Measurements from ENCODE around the gene GALNT1. TPM values are rescaled to one million over a fixed set of nuclear protein-coding genes. Genes with fewer than 3 reads are reported as not detected.

Gene GALNT1
- total and polyA plus RNA-seq, 10 of the 15 experiments (the other 5 are each of a cell fraction or from before 2014, with no cell fraction given) = 8.0 to 53.7 (median 29.9) TPM

DNA sequence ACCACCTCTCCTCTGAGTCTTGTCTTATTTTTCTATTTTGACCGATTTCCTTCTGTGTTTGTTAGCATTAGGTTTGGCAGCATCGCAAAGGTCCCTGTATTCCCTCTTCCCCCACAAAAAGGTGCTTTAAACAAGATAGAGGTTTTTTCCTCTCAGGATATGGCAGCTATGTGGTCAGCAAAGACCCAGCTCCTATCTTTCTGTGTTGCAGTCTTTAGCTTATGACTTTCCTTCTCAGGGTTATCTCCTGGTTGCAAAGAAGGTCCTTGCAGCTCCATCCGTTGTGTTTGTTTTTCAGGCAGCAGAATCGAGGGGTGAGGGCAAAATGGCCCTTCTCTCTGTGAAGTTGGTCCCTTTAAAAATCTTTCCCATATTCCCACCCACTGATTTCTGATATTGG lies 38.4 kb downstream of the GALNT1 start:
- POLR2A ChIA-PET = interaction anchor here (1.1 kb wide), 1 partner anchor 37 kb away, joined by 4 read pairs; no protein-coding TSS in a partner anchor
- in situ Hi-C loops (cut with MboI) (loop anchor here (5.0 kb wide), 1 partner anchor 47 kb away; no protein-coding TSS in a partner anchor), intact Hi-C loops (cut with micrococcal nuclease; ENCODE audit: unreplicated experiment) (loop anchor here (5.0 to 10.0 kb wide), 2 partner anchors 123 to 575 kb away; partner anchors contain the start of genes INO80C and MAPRE2)
- Histone ChIP-seq H3K4me2 (ENCODE audit: control insufficient read depth, insufficient read depth) (no peak overlapping the region), H3K79me2 (ENCODE audit: control insufficient read depth, insufficient read depth, low read length) (peaks cover 4% of the 10 kb centered on the region), H3K27me3 (replicated peaks in 1 of 2; ENCODE audit: control insufficient read depth in 2 of 2, insufficient read depth in 2 of 2, low read length in 1 of 2) (no peaks in the 10 kb centered on the region), H2AFZ (ENCODE audit: control insufficient read depth, low read depth, low read length) (no peak overlapping the region), H3K9me3 (replicated peaks; ENCODE audit: control insufficient read depth, insufficient read depth, low read length) (no peaks in the 10 kb centered on the region; the same call in 2 of the 3 replicates), H4K20me1 (ENCODE audit: control insufficient read depth, insufficient read depth) (no peaks in the 10 kb centered on the region), H3K4me3 (no peak overlapping the region), H3K4me1 (ENCODE audit: control insufficient read depth, insufficient read depth, low read length) (peaks cover 27% of the 10 kb centered on the region), H3K27ac (ENCODE audit: control insufficient read depth, insufficient read depth) (no peak overlapping the region), H3K36me3 (ENCODE audit: control insufficient read depth in 2 of 2, insufficient read depth in 2 of 2, low read length in 1 of 2) (no peaks in the 10 kb centered on the region; a peak in 1 of 4 replicates), H3K9ac (ENCODE audit: control insufficient read depth, insufficient read depth, low read length) (no peak overlapping the region)
- no peak for DNase-seq (ENCODE audit: low read depth, low spot score)
- FAIRE-seq = no peak
- ATAC-seq = no peak
- TF ChIP-seq KAT2A (conservative IDR thresholded peaks at IDR 0.05; ENCODE audit: control insufficient read depth, low read depth, low read length) (no peak), HSF1 (IDR thresholded peaks at IDR 0.05; ENCODE audit: low read depth, low read length) (no peak), SMAD1 (IDR thresholded peaks at IDR 0.05; ENCODE audit: low read depth, partially characterized antibody) (no peak), EED (IDR thresholded peaks at IDR 0.05; ENCODE audit: low read depth) (no peak)
- TF ChIP-seq, protein P1, sequence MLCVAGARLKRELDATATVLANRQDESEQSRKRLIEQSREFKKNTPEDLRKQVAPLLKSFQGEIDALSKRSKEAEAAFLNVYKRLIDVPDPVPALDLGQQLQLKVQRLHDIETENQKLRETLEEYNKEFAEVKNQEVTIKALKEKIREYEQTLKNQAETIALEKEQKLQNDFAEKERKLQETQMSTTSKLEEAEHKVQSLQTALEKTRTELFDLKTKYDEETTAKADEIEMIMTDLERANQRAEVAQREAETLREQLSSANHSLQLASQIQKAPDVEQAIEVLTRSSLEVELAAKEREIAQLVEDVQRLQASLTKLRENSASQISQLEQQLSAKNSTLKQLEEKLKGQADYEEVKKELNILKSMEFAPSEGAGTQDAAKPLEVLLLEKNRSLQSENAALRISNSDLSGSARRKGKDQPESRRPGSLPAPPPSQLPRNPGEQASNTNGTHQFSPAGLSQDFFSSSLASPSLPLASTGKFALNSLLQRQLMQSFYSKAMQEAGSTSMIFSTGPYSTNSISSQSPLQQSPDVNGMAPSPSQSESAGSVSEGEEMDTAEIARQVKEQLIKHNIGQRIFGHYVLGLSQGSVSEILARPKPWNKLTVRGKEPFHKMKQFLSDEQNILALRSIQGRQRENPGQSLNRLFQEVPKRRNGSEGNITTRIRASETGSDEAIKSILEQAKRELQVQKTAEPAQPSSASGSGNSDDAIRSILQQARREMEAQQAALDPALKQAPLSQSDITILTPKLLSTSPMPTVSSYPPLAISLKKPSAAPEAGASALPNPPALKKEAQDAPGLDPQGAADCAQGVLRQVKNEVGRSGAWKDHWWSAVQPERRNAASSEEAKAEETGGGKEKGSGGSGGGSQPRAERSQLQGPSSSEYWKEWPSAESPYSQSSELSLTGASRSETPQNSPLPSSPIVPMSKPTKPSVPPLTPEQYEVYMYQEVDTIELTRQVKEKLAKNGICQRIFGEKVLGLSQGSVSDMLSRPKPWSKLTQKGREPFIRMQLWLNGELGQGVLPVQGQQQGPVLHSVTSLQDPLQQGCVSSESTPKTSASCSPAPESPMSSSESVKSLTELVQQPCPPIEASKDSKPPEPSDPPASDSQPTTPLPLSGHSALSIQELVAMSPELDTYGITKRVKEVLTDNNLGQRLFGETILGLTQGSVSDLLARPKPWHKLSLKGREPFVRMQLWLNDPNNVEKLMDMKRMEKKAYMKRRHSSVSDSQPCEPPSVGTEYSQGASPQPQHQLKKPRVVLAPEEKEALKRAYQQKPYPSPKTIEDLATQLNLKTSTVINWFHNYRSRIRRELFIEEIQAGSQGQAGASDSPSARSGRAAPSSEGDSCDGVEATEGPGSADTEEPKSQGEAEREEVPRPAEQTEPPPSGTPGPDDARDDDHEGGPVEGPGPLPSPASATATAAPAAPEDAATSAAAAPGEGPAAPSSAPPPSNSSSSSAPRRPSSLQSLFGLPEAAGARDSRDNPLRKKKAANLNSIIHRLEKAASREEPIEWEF (IDR thresholded peaks at IDR 0.05; ENCODE audit: insufficient replicate concordance, low read depth, low read length) = no peak
- 80% methylated on average over 4 of the region's 4 CpGs for whole genome bisulfite sequencing (ENCODE audit: insufficient coverage, insufficient replicate concordance, low lambda C conversion rate, missing lambda C conversion rate)
- SMC1A ChIA-PET (ENCODE audit: uncharacterized antibody, unreplicated experiment) = interaction anchor here (0.9 to 1.3 kb wide), 3 partner anchors 21 to 137 kb away, joined by 3 read pairs; no protein-coding TSS in a partner anchor
- CTCF ChIA-PET = no interaction called here
- BruUV-seq (replicated peaks) = no TSS peak
- RAD21 ChIA-PET (ENCODE audit: unreplicated experiment) = no interaction called here
